PC-9 (cell line): Measurements from ENCODE around the gene TMEM132D. TPM values are rescaled to one million over a fixed set of nuclear protein-coding genes. Genes with fewer than 3 reads are reported as not detected.

Experiments used
- BruUV-seq: library from RNA; stranded (reverse); fragments of 400-500 nt; replicated peaks from 2 replicates; lab custom pipeline; 2021; lab: Mats Ljungman, UMichigan
- CTCF ChIA-PET: fragments of 300-600 bp; sonication (Branson Sonifier 250); formaldehyde crosslinking; loops from one replicate; lab custom pipeline; 2022; ENCODE audit warnings: antibody characterized with exemption; lab: Charles Lee
- POLR2A ChIA-PET: fragments of 300-600 bp; sonication (Branson Sonifier 250); formaldehyde crosslinking; loops from one replicate; lab custom pipeline; 2022; ENCODE audit warnings: antibody characterized with exemption; ENCODE audit not compliant: unreplicated experiment; lab: Charles Lee
- DNase-seq, 2 experiments: peaks; one replicate each; pipeline versions ENCODE4 v3.0.0 to v3.0.0-alpha.2; 2015 to 2022; ENCODE audit warnings: mixed read lengths in 1 of 2
- H2AFZ ChIP-seq: fragments of 200-600 bp; sonication (generic); 2 replicates; pipeline ENCODE4 v1.8.1; 2017; ENCODE audit warnings: antibody characterized with exemption
- H3F3A ChIP-seq: fragments of 200-600 bp; sonication (generic); 2 replicates; pipeline ENCODE4 v1.8.1; 2017; ENCODE audit warnings: antibody characterized with exemption, mild to moderate bottlenecking, low read depth; ENCODE audit not compliant: insufficient read depth
- H3K27ac ChIP-seq: fragments of 200-600 bp; sonication (generic); 2 replicates; pipeline ENCODE4 v1.6.1; 2016; ENCODE audit warnings: mixed run types
- H3K27me3 ChIP-seq: fragments of 200-600 bp; sonication (generic); 2 replicates; pipeline ENCODE4 v1.6.1; 2016; ENCODE audit warnings: low read depth, mixed run types; ENCODE audit not compliant: insufficient read depth
- H3K36me3 ChIP-seq: fragments of 200-600 bp; sonication (generic); 2 replicates; pipeline ENCODE4 v1.6.1; 2016; ENCODE audit warnings: low read depth, mixed run types
- H3K4me1 ChIP-seq: fragments of 200-600 bp; sonication (generic); replicated peaks from 2 replicates; pipeline ENCODE4 v1.6.1; 2016; ENCODE audit warnings: mixed run types; ENCODE audit not compliant: insufficient read depth
- H3K4me2 ChIP-seq: fragments of 200-600 bp; sonication (generic); 2 replicates; pipeline ENCODE4 v1.6.1; 2017; ENCODE audit warnings: mixed run types
- H3K4me3 ChIP-seq: fragments of 200-600 bp; sonication (generic); 2 replicates; pipeline ENCODE4 v1.6.1; 2016; ENCODE audit warnings: mixed run types
- H3K79me2 ChIP-seq: fragments of 200-600 bp; sonication (generic); 2 replicates; pipeline ENCODE4 v1.6.1; 2017; ENCODE audit warnings: low read depth, mixed run types
- H3K9me2 ChIP-seq: fragments of 200-600 bp; sonication (generic); 2 replicates; pipeline ENCODE4 v1.8.1; 2017; ENCODE audit warnings: mild to moderate bottlenecking; ENCODE audit not compliant: insufficient read depth
- H3K9me3 ChIP-seq: fragments of 200-600 bp; sonication (generic); 2 replicates; pipeline ENCODE4 v1.8.1; 2016; ENCODE audit warnings: low read depth; ENCODE audit not compliant: insufficient read depth
- H4K20me1 ChIP-seq: fragments of 200-600 bp; sonication (generic); 2 replicates; pipeline ENCODE4 v1.8.1; 2017; ENCODE audit not compliant: insufficient read depth
- EZH2 ChIP-seq: fragments of 200-600 bp; sonication (generic); IDR thresholded peaks from 2 replicates; pipeline ENCODE4 v1.8.0; 2017; ENCODE audit warnings: antibody characterized with exemption, low read depth
- intact Hi-C: fragments of 100-400 bp; cut with micrococcal nuclease; formaldehyde crosslinking; loops from one replicate; pipeline ENCODE4 v1.10.0; 2022; ENCODE audit not compliant: unreplicated experiment
- total RNA-seq: library from RNA; stranded (reverse); gene quantifications from 2 replicates; pipeline ENCODE4 v1.2.3, GENCODE V29; 2021
- TF ChIP-seq, protein P1 (sequence below): fragments of 200-600 bp; sonication (generic); conservative IDR thresholded peaks from 2 replicates; pipeline ENCODE4 v1.6.1; 2017; ENCODE audit warnings: mixed run types, antibody characterized with exemption, mild to moderate bottlenecking, moderate library complexity

Gene TMEM132D
- total RNA-seq, 1 experiment from 2014 or later, result not detected

DNA sequence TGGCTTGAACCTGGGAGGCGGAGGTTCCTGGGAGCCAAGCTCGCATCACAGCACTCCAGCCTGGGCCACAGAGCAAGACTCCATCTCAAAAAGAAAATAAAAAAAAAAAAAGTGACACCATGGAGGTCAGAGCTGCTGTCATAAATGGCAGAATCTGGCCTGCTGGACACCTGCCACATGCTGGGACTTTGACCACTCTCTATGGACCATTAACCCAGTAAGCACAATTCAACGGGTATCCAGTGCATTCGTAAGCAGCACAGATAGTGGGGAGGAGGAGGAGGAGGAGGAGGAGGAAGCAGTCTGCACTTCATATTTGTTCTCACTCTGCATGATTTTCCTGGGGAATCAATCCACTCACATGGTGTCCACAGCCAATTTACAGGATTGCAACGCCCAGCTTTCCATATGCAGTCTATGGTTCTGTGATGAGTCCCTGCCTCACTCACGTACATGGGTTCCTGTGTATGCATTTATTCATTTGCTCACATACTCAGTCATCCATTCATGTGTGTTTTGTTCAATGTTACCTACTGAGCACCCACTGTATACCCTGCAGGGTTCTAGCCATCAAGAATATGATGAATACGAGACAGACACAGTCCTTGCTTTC is 723.8 kb downstream of the TMEM132D start:
- TF ChIP-seq EZH2, result no peak
- TF ChIP-seq, protein P1, sequence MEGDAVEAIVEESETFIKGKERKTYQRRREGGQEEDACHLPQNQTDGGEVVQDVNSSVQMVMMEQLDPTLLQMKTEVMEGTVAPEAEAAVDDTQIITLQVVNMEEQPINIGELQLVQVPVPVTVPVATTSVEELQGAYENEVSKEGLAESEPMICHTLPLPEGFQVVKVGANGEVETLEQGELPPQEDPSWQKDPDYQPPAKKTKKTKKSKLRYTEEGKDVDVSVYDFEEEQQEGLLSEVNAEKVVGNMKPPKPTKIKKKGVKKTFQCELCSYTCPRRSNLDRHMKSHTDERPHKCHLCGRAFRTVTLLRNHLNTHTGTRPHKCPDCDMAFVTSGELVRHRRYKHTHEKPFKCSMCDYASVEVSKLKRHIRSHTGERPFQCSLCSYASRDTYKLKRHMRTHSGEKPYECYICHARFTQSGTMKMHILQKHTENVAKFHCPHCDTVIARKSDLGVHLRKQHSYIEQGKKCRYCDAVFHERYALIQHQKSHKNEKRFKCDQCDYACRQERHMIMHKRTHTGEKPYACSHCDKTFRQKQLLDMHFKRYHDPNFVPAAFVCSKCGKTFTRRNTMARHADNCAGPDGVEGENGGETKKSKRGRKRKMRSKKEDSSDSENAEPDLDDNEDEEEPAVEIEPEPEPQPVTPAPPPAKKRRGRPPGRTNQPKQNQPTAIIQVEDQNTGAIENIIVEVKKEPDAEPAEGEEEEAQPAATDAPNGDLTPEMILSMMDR, result no peak

DNA sequence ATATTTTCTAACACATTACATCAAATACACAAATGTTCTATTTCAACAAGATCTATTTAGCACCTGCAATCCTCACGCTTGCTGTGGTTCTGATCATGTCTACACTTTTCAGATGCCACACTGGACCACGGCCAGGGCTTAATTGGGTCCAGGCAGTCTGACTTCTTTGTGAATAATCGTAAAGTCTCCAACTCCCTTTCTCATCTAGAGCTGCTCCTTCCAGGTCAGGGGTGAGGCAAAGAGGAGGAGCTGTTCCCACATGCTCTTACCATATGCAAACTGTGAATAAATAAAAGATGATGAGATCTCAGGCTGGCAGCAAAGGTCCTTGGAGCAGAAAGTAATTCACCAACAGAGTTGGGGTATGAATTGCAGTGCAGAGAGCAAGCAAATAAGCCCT is 733.9 kb downstream of the TMEM132D start:
- ChIA-PET POLR2A (no interaction called here), CTCF (no interaction called here)
- intact Hi-C loops, result no loop called here
- Histone ChIP-seq H3K79me2 (no peaks in the 10 kb centered on the region), H3K27ac (no peak overlapping the region), H3K36me3 (no peaks in the 10 kb centered on the region), H3K4me2 (no peak overlapping the region), H2AFZ (no peak overlapping the region), H3K4me1 (no peaks in the 10 kb centered on the region), H3K4me3 (no peak overlapping the region), H3K9me3 (no peaks in the 10 kb centered on the region), H3K27me3 (no peaks in the 10 kb centered on the region; the same call in 1 of the 2 replicates), H3K9me2 (no peaks in the 10 kb centered on the region), H3F3A (no peaks in the 10 kb centered on the region), H4K20me1 (no peaks in the 10 kb centered on the region)
- BruUV-seq, result no TSS peak
- TF ChIP-seq, protein P1, result no peak
- no peak for TF ChIP-seq EZH2
- DNase-seq, result no peak

More for the DNA sequence above, 723.8 kb downstream of the TMEM132D start:
- peaks cover 14% of the 10 kb centered on the region for H3K27me3 ChIP-seq
- H3K4me1 ChIP-seq, result no peaks in the 10 kb centered on the region
- H3K79me2 ChIP-seq, result no peaks in the 10 kb centered on the region
- CTCF ChIA-PET, result no interaction called here
- no peak overlapping the region for H3K27ac ChIP-seq
- H2AFZ ChIP-seq, result no peak overlapping the region
- H3K36me3 ChIP-seq, result no peaks in the 10 kb centered on the region
- H3K4me2 ChIP-seq, result no peak overlapping the region
- H3K9me3 ChIP-seq, result no peaks in the 10 kb centered on the region
- no peak for DNase-seq
- POLR2A ChIA-PET, result no interaction called here
- intact Hi-C loops, result no loop called here
- H3K9me2 ChIP-seq, result no peaks in the 10 kb centered on the region
- no peaks in the 10 kb centered on the region for H3F3A ChIP-seq
- H4K20me1 ChIP-seq, result no peaks in the 10 kb centered on the region
- no peak overlapping the region for H3K4me3 ChIP-seq
- BruUV-seq, result no TSS peak

GRCh38 chr12:129163861-129164260 is 740.0 kb downstream of the TMEM132D start:
- Histone ChIP-seq H3K79me2 (no peaks in the 10 kb centered on the region), H3K27me3 (no peaks in the 10 kb centered on the region; the same call in 1 of the 2 replicates), H2AFZ (no peak overlapping the region), H3K27ac (no peak overlapping the region), H3K4me3 (no peak overlapping the region), H3F3A (no peaks in the 10 kb centered on the region), H3K4me1 (no peaks in the 10 kb centered on the region), H3K9me2 (no peaks in the 10 kb centered on the region), H4K20me1 (no peaks in the 10 kb centered on the region), H3K4me2 (no peak overlapping the region), H3K36me3 (no peaks in the 10 kb centered on the region), H3K9me3 (no peaks in the 10 kb centered on the region)
- intact Hi-C loops, result no loop called here
- CTCF ChIA-PET, result no interaction called here
- no peak for DNase-seq
- POLR2A ChIA-PET, result no interaction called here
- TF ChIP-seq, protein P1, result no peak
- TF ChIP-seq EZH2, result no peak
- BruUV-seq, result no TSS peak
